Uterus (tissue), 2 donors: Measurements from ENCODE around the gene CPT1C.

Experiments
- CTCF ChIP-seq, 4 experiments: fragments of 200-600 bp in 2 of 4; fragments of 450-650 bp in 2 of 4; sonication (generic) in 2 of 4; IDR thresholded peaks; one replicate each; pipeline ENCODE4 v1.5.1; 2016 to 2019; ENCODE audit warnings: antibody characterized with exemption in 4 of 4, mild to moderate bottlenecking in 2 of 4, moderate library complexity in 1 of 4
- POLR2A ChIP-seq, 2 donors: fragments of 450-650 bp; IDR thresholded peaks; one replicate each; pipeline ENCODE4 v1.6.1; 2016; ENCODE audit warnings: antibody characterized with exemption in 2 of 2, mild to moderate bottlenecking in 1 of 2, moderate library complexity in 1 of 2

- no peak for TF ChIP-seq CTCF (IDR thresholded peaks at IDR 0.05)
- no peak for TF ChIP-seq POLR2A (IDR thresholded peaks at IDR 0.05)
Observed at GRCh38 chr19:49679771-49680413, 11.0 kb upstream of the CPT1C start.
